GM12878 (cell line): ENCODE data around the gene GPAT3. TPM values are rescaled to one million over a fixed set of nuclear protein-coding genes. Genes with fewer than 3 reads are reported as not detected.

Experiments used
- ATAC-seq: fragments of 200-7000 bp; cut with Tn5 transposase; 3 replicates; pipeline ENCODE4 v1.9.1; 2020; ENCODE audit warnings: mild to moderate bottlenecking, moderate library complexity
- Bru-seq: library from RNA; stranded (reverse); fragments of 400-500 nt; gene quantifications from one replicate; lab custom pipeline; 2021; lab: Mats Ljungman, UMichigan
- BruChase-seq, 2 experiments: library from RNA; stranded (reverse); fragments of 400-500 nt; gene quantifications; one replicate each; lab custom pipeline; 2021; lab: Mats Ljungman, UMichigan
- BruUV-seq: library from RNA; stranded (reverse); fragments of 400-500 nt; replicated peaks from 2 replicates; lab custom pipeline; 2021; lab: Mats Ljungman, UMichigan
- CTCF ChIA-PET: fragments of 300-600 bp; sonication (Branson Sonifier 250); formaldehyde crosslinking; extraction: SDS; loops from one replicate; lab custom pipeline; 2021; ENCODE audit warnings: inconsistent platforms; lab: Yijun Ruan, JAX
- POLR2A ChIA-PET: fragments of 350-600 bp; formaldehyde crosslinking; extraction: SDS; loops from one replicate; lab custom pipeline; 2021; ENCODE audit warnings: inconsistent platforms; lab: Charles Lee
- RAD21 ChIA-PET: fragments of 300-600 bp; sonication (Branson Sonifier 250); formaldehyde crosslinking; loops from one replicate; lab custom pipeline; 2023; ENCODE audit warnings: antibody characterized with exemption; ENCODE audit not compliant: unreplicated experiment; lab: Charles Lee
- SMC1A ChIA-PET: fragments of 300-600 bp; sonication (Branson Sonifier 250); formaldehyde crosslinking; loops from one replicate; lab custom pipeline; 2023; ENCODE audit not compliant: unreplicated experiment, uncharacterized antibody; lab: Charles Lee
- DNase-seq: peaks from one replicate; pipeline ENCODE4 v3.0.0-alpha.2; 2011; ENCODE audit warnings: low read depth, low spot score
- FAIRE-seq: peaks from 3 replicates; lab custom pipeline; 2011; peaks lifted over from hg19 to GRCh38; lab: Jason Lieb, UNC
- H2AFZ ChIP-seq: 2 replicates; pipeline ENCODE4 v1.6.0; 2011; ENCODE audit warnings: low read depth, low read length, control low read depth; ENCODE audit not compliant: control insufficient read depth
- H3K27ac ChIP-seq: 2 replicates; pipeline ENCODE4 v1.5.1; 2011; ENCODE audit warnings: control low read depth; ENCODE audit not compliant: control insufficient read depth, insufficient read depth
- H3K27me3 ChIP-seq, 2 experiments: replicated peaks in 1 of 2; 2 replicates each; pipeline versions ENCODE4 v1.6.0 to v1.6.1; 2011; ENCODE audit warnings: low read length in 1 of 2; ENCODE audit not compliant: control insufficient read depth in 2 of 2, insufficient read depth in 2 of 2
- H3K36me3 ChIP-seq, 2 experiments: 2 replicates each; pipeline ENCODE4 v1.5.1; 2011; ENCODE audit warnings: low read length in 1 of 2; ENCODE audit not compliant: control insufficient read depth in 2 of 2, insufficient read depth in 2 of 2
- H3K4me1 ChIP-seq: 2 replicates; pipeline ENCODE4 v1.6.1; 2011; ENCODE audit warnings: mild to moderate bottlenecking, low read length, moderate library complexity, mixed read lengths; ENCODE audit not compliant: control insufficient read depth, insufficient read depth
- H3K4me2 ChIP-seq: 2 replicates; pipeline ENCODE4 v1.6.0; 2011; ENCODE audit warnings: control low read depth; ENCODE audit not compliant: control insufficient read depth, insufficient read depth
- H3K4me3 ChIP-seq: fragments of 200-600 bp; sonication (generic); 2 replicates; pipeline ENCODE4 v1.5.1; 2016
- H3K79me2 ChIP-seq: 2 replicates; pipeline ENCODE4 v1.6.0; 2011; ENCODE audit warnings: low read length; ENCODE audit not compliant: control insufficient read depth, insufficient read depth
- H3K9ac ChIP-seq: 2 replicates; pipeline ENCODE4 v1.8.0; 2011; ENCODE audit warnings: low read length, control low read depth, mixed read lengths; ENCODE audit not compliant: control insufficient read depth, insufficient read depth
- H3K9me3 ChIP-seq: replicated peaks from 3 replicates; pipeline ENCODE4 v1.5.1; 2011; ENCODE audit warnings: mild to moderate bottlenecking, low read length; ENCODE audit not compliant: control insufficient read depth, insufficient read depth
- H4K20me1 ChIP-seq: 2 replicates; pipeline ENCODE4 v1.6.0; 2011; ENCODE audit not compliant: control insufficient read depth, insufficient read depth
- CHD4 ChIP-seq: fragments of 200-600 bp; sonication (generic); IDR thresholded peaks from 2 replicates; pipeline ENCODE4 v1.6.1; 2016; ENCODE audit warnings: mild to moderate bottlenecking
- DPF2 ChIP-seq: fragments of 450-650 bp; IDR thresholded peaks from 2 replicates; pipeline ENCODE4 v1.6.1; 2017; ENCODE audit warnings: mild to moderate bottlenecking
- E2F4 ChIP-seq: IDR thresholded peaks from 2 replicates; pipeline ENCODE4 v1.6.1; 2012; ENCODE audit warnings: low read depth, low read length, improper control_type of control experiment
- EED ChIP-seq: sonication (generic); IDR thresholded peaks from 2 replicates; pipeline ENCODE4 v1.6.1; 2016; ENCODE audit warnings: antibody characterized with exemption, low read depth
- GATAD2B ChIP-seq: fragments of 450-650 bp; conservative IDR thresholded peaks from 2 replicates; pipeline ENCODE4 v1.6.1; 2017; ENCODE audit warnings: low read depth, mild to moderate bottlenecking, moderate library complexity
- HDAC6 ChIP-seq: fragments of 200-600 bp; sonication (generic); IDR thresholded peaks from one replicate; pipeline ENCODE4 v1.8.0; 2017; ENCODE audit warnings: antibody characterized with exemption; ENCODE audit not compliant: unreplicated experiment
- IKZF1 ChIP-seq: fragments of 450-650 bp; conservative IDR thresholded peaks from 2 replicates; pipeline ENCODE4 v1.6.1; 2017; ENCODE audit warnings: antibody characterized with exemption, mild to moderate bottlenecking
- MEF2B ChIP-seq: fragments of 450-650 bp; IDR thresholded peaks from 2 replicates; pipeline ENCODE4 v1.6.1; 2018; ENCODE audit warnings: mild to moderate bottlenecking, moderate library complexity; ENCODE audit not compliant: partially characterized antibody, poor library complexity, severe bottlenecking
- NFXL1 ChIP-seq: fragments of 450-650 bp; IDR thresholded peaks from 2 replicates; pipeline ENCODE4 v1.6.1; 2017; ENCODE audit warnings: antibody characterized with exemption, mild to moderate bottlenecking, borderline replicate concordance
- ZNF687 ChIP-seq: fragments of 450-650 bp; IDR thresholded peaks from 2 replicates; pipeline ENCODE4 v1.6.1; 2017; ENCODE audit warnings: mild to moderate bottlenecking, moderate library complexity
- WGBS: methylation state at CpG from one replicate; pipeline ENCODE4 v1.1.6; 2016; ENCODE audit warnings: low lambda C conversion rate; ENCODE audit not compliant: insufficient replicate concordance, insufficient coverage; ENCODE audit errors: missing lambda C conversion rate; 5-methylcytosine and 5-hydroxymethylcytosine counted together
- in situ Hi-C: fragments of 300-500 bp; cut with MboI; formaldehyde crosslinking; loops from 9 replicates; pipeline ENCODE4 v1.14.3; 2018; ENCODE audit warnings: mixed read lengths
- intact Hi-C: fragments of 100-400 bp; cut with micrococcal nuclease; formaldehyde crosslinking; loops from one replicate; pipeline ENCODE4 v1.14.2; 2022; ENCODE audit not compliant: unreplicated experiment
- long read RNA-seq, 2 experiments: library from polyadenylated mRNA; unstranded; transcript quantifications; one replicate each; pipeline ENCODE4 v2.0.0, GENCODE V29; 2019 to 2020
- polyA minus RNA-seq, 3 experiments: library from RNA; depleted of rRNA, polyadenylated mRNA; stranded (reverse); fragments of >200 nt; gene quantifications; 2 replicates each; pipeline ENCODE4 v1.2.3, GENCODE V29; 2011
- polyA plus RNA-seq, 11 experiments: library from polyadenylated mRNA; depleted of rRNA in 4 of 11; unstranded in 6 of 11; stranded (reverse) in 5 of 11; fragments of >200 nt; fragmentation: Nextera tagmentation in 4 of 11; fragmentation: Illumina TruSeq in 1 of 11; extraction: Ambion mirVana in 4 of 11; extraction: Trizol in 1 of 11; gene quantifications; 1 replicate in 1 of 11; 2 replicates in 10 of 11; pipeline versions ENCODE4 v1.2.1 to v1.2.3, GENCODE V29; 2011 to 2016; ENCODE audit warnings: inconsistent platforms in 2 of 11, missing spikeins in 2 of 11, low read depth in 1 of 11
- total RNA-seq, 4 experiments: library from RNA; depleted of rRNA in 3 of 4; stranded (reverse); fragments of >200 nt in 3 of 4; fragmentation: Illumina TruSeq in 1 of 4; extraction: Trizol in 1 of 4; gene quantifications; 2 replicates each; pipeline versions ENCODE4 v1.2.1 to v1.2.3, GENCODE V29; 2013 to 2021

The GPAT3 gene
- total RNA-seq (2013; cell fraction: nucleolus; rRNA removed), result 1.5 and 2.2 TPM in 2 replicates
- total RNA-seq (2014; rRNA removed), result 0.65 and 0.79 TPM in 2 replicates
- total RNA-seq (2014; rRNA removed; fragmentation: Illumina TruSeq; extraction: Trizol), result 0.54 and 0.60 TPM in 2 replicates
- total RNA-seq (2021), result 0.90 and 1.1 TPM in 2 replicates
- not detected for polyA plus RNA-seq (2011; ENCODE audit: low read depth)
- 0.39 and 0.53 TPM in 2 replicates for polyA plus RNA-seq (2011; rRNA removed)
- polyA plus RNA-seq (2011; cell fraction: cytosol; rRNA removed), result 0.17 and 0.34 TPM in 2 replicates
- 0.16 and 0.27 TPM in 2 replicates for polyA plus RNA-seq (2011; cell fraction: nucleus; rRNA removed)
- 0.16 and 0.44 TPM in 2 replicates for polyA plus RNA-seq (2012)
- 0.51 and 0.59 TPM in 2 replicates for polyA plus RNA-seq (2014; fragmentation: Illumina TruSeq; extraction: Trizol)
- polyA plus RNA-seq (2014; fragmentation: Nextera tagmentation; extraction: Ambion mirVana), result under 1 TPM; 0.26 to 0.47 TPM
- polyA plus RNA-seq (2014; rRNA removed), result 0.51 and 1.4 TPM in 2 replicates
- under 1 TPM; 0.43 to 0.67 TPM for polyA plus RNA-seq (2016; fragmentation: Nextera tagmentation; extraction: Ambion mirVana)
- polyA minus RNA-seq (2011; rRNA and poly(A)+ RNA removed), result 0.07 TPM in 1 of 2 replicates, not detected in the other
- polyA minus RNA-seq (2011; cell fraction: cytosol; rRNA and poly(A)+ RNA removed), result not detected in 2 replicates
- polyA minus RNA-seq (2011; cell fraction: nucleus; rRNA and poly(A)+ RNA removed), result 0.19 and 0.36 TPM in 2 replicates
- percentile 37 among the genes with signal in this experiment for Bru-seq, nascent RNA
- BruChase-seq, experiment 1, labeled RNA remaining after a 6-hour chase, result percentile 44 among the genes with signal in this experiment
- percentile 37 among the genes with signal in this experiment for BruChase-seq, experiment 2, labeled RNA remaining after a 2-hour chase
- long read RNA-seq, experiment 1, partial matches to known transcripts, result 0 of 3 reads
- long read RNA-seq, experiment 1, other reads (novel, unspliced or antisense), result 1 of 3 reads
- long read RNA-seq, experiment 2, transcript GPAT3-201 (12 exons, 2,625 nt), result minor isoform, 5 of 17 reads
- long read RNA-seq, experiment 2, transcript GPAT3-202 (13 exons, 2,631 nt), result major isoform, 8 of 17 reads
- long read RNA-seq, experiment 2, partial matches to known transcripts, result 1 of 17 reads
- long read RNA-seq, experiment 2, other reads (novel, unspliced or antisense), result 3 of 17 reads

GRCh38 chr4:83535520-83536361 is at the start of gene GPAT3:
GPAT3 (plus strand) TSS chr4:83536108; CDS start chr4:83536623, 515 bp downstream.
- no peak for TF ChIP-seq MEF2B
- no peak for TF ChIP-seq NFXL1
- 0 out of 2 replicates have a peak, but pooled peaks have one; percentile 20 for TF ChIP-seq EED
- TF ChIP-seq HDAC6, result peak; percentile 84
- TF ChIP-seq DPF2, result 0 out of 2 replicates have a peak, but pooled peaks have one; percentile 17
- no peak for TF ChIP-seq CHD4
- peak; percentile 1; the same call in 1 of the 2 replicates for TF ChIP-seq ZNF687
- TF ChIP-seq E2F4, result no peak
- TF ChIP-seq GATAD2B, result peak; percentile 46; the same call in 1 of the 2 replicates
- TF ChIP-seq IKZF1, result peak; percentile 55; the same call in 1 of the 2 replicates
- DNase-seq, result no peak
- peak within 1 kb of the TSS; percentile 85 for H3K4me2 ChIP-seq
- H3K4me3 ChIP-seq, result peak within 1 kb of the TSS; percentile 68
- ChIA-PET CTCF (interaction anchor here (0.9 to 1.5 kb wide), 2 partner anchors 26 to 47 kb away, joined by 4 read pairs; no protein-coding TSS in a partner anchor), RAD21 (interaction anchor here (1.2 to 1.6 kb wide), 2 partner anchors 26 to 46 kb away, joined by 3 to 5 read pairs; no protein-coding TSS in a partner anchor), SMC1A (no interaction called here), POLR2A (no interaction called here)
- peak within 1 kb of the TSS; percentile 18; the same call in 1 of the 2 replicates for H3K9ac ChIP-seq
- intact Hi-C loops, result no loop called here
- peak; percentile 77 for FAIRE-seq
- no TSS peak for BruUV-seq
- H3K27ac ChIP-seq, result no peak within 1 kb of the TSS
- H3K79me2 ChIP-seq, result no peaks in the 10 kb centered on the region
- H2AFZ ChIP-seq, result peak within 1 kb of the TSS; percentile 65
- peaks cover 4% of the 10 kb centered on the region; the same call in 1 of the 2 replicates for H3K4me1 ChIP-seq
- H3K9me3 ChIP-seq, result no peaks in the 10 kb centered on the region
- WGBS, result 2% methylated on average over 53 of the region's 63 CpGs
- no peaks in the 10 kb centered on the region for H4K20me1 ChIP-seq
- ATAC-seq, result peak; percentile 92
- in situ Hi-C loops, result no loop called here
- no peaks in the 10 kb centered on the region for H3K36me3 ChIP-seq
- peaks cover 0 to 4% of the 10 kb centered on the region in 2 experiments; a peak in 2 of 4 replicates for H3K27me3 ChIP-seq
